ENCODE results near the gene NCAM2.

Gene NCAM2

GRCh38 chr21:21165063-21165645 lies 166.9 kb downstream of the NCAM2 start:
- in situ Hi-C loops (cut with MboI; ENCODE audit: low sequenced_read_pairs) = no loop called here

GRCh38 chr21:21174676-21175075 lies 176.5 kb downstream of the NCAM2 start:
- in situ Hi-C loops (cut with MboI; ENCODE audit: low sequenced_read_pairs) = no loop called here

- in situ Hi-C loops (cut with MboI; ENCODE audit: low sequenced_read_pairs) = no loop called here
These were observed 177.7 kb downstream of the NCAM2 start for GRCh38 chr21:21175798-21176334.

- in situ Hi-C loops (cut with MboI; ENCODE audit: low sequenced_read_pairs) = no loop called here
These were observed 179.3 kb downstream of the NCAM2 start for GRCh38 chr21:21177353-21177986.

GRCh38 chr21:21179619-21180298 lies 181.6 kb downstream of the NCAM2 start:
- in situ Hi-C loops (cut with MboI; ENCODE audit: low sequenced_read_pairs) = no loop called here

GRCh38 chr21:21182401-21183010 lies 184.3 kb downstream of the NCAM2 start:
- in situ Hi-C loops (cut with MboI; ENCODE audit: low sequenced_read_pairs) = no loop called here

- in situ Hi-C loops (cut with MboI; ENCODE audit: low sequenced_read_pairs) = no loop called here
These were observed 184.9 kb downstream of the NCAM2 start for GRCh38 chr21:21183092-21183491.

- in situ Hi-C loops (cut with MboI; ENCODE audit: low sequenced_read_pairs) = no loop called here
These were observed 186.7 kb downstream of the NCAM2 start for GRCh38 chr21:21184771-21185528.

- in situ Hi-C loops (cut with MboI; ENCODE audit: low sequenced_read_pairs) = no loop called here
These were observed 189.4 kb downstream of the NCAM2 start for GRCh38 chr21:21187579-21187978.

- in situ Hi-C loops (cut with MboI; ENCODE audit: low sequenced_read_pairs) = no loop called here
These were observed 190.4 kb downstream of the NCAM2 start for GRCh38 chr21:21188513-21189195.

- in situ Hi-C loops (cut with MboI; ENCODE audit: low sequenced_read_pairs) = no loop called here
These were observed 197.3 kb downstream of the NCAM2 start for GRCh38 chr21:21195417-21195943.

- in situ Hi-C loops (cut with MboI; ENCODE audit: low sequenced_read_pairs) = no loop called here
These were observed 197.9 kb downstream of the NCAM2 start for GRCh38 chr21:21196087-21196486.

- in situ Hi-C loops (cut with MboI; ENCODE audit: low sequenced_read_pairs) = no loop called here
These were observed 198.6 kb downstream of the NCAM2 start for GRCh38 chr21:21196848-21197247.

GRCh38 chr21:21199342-21200102 lies 201.3 kb downstream of the NCAM2 start:
- in situ Hi-C loops (cut with MboI; ENCODE audit: low sequenced_read_pairs) = no loop called here

GRCh38 chr21:21200103-21200938 lies 202.1 kb downstream of the NCAM2 start:
- in situ Hi-C loops (cut with MboI; ENCODE audit: low sequenced_read_pairs) = no loop called here

- in situ Hi-C loops (cut with MboI; ENCODE audit: low sequenced_read_pairs) = no loop called here
These were observed 202.9 kb downstream of the NCAM2 start for GRCh38 chr21:21200939-21201615.

GRCh38 chr21:21203822-21204339 lies 205.7 kb downstream of the NCAM2 start:
- in situ Hi-C loops (cut with MboI; ENCODE audit: low sequenced_read_pairs) = no loop called here

Data from HL-60/S4 treated with phorbol 12-myristate 13-acetate at 8.2 ng/mL for 4 days and 3 days (cell line).